ENCODE measurements around the gene PLD4.
"Not testable (repeated sequence)": the region's sequence is repeated elsewhere in the genome, so short reads cannot be mapped to it uniquely, and the experiment has no call there.

PLD4 gene

GRCh38 chr14:104882991-104883660 lies 41.6 kb upstream of the PLD4 start:
- no peak for DNase-seq (ENCODE audit: low read depth)
- in situ Hi-C loops (cut with HindIII; ENCODE audit: low sequenced_read_pairs): loop anchor here (10.0 kb wide), 1 partner anchor 172 kb away; no protein-coding TSS in a partner anchor
- TF ChIP-seq CTCF (IDR thresholded peaks at IDR 0.05; ENCODE audit: low read depth, low read length, missing control alignments): no peak
- H3K4me3 ChIP-seq (ENCODE audit: low read depth, low read length): no peak overlapping the region

GRCh38 chr14:104883681-104884361 lies 40.9 kb upstream of the PLD4 start:
- no peak for TF ChIP-seq CTCF (IDR thresholded peaks at IDR 0.05; ENCODE audit: low read depth, low read length, missing control alignments)
- no peak overlapping the region for H3K4me3 ChIP-seq (ENCODE audit: low read depth, low read length)
- DNase-seq (ENCODE audit: low read depth): no peak
- in situ Hi-C loops (cut with HindIII; ENCODE audit: low sequenced_read_pairs): loop anchor here (10.0 kb wide), 1 partner anchor 171 kb away; no protein-coding TSS in a partner anchor

DNA sequence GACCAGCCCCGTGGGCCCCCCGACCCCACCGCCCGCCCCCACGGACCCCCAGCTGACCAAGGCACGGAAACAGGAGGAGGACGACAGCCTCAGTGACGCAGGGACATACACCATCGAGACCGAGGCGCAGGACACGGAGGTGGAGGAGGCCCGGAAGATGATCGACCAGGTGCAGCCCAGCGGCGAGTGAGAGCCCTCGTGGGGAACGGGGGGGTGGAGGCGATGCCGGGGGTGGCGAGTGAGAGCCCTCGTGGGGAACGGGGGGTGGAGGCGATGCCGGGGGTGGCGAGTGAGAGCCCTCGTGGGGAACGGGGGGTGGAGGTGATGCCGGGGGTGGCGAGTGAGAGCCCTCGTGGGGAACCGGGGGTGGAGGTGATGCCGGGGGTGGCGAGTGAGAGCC lies 40.3 kb upstream of the PLD4 start:
- H3K4me3 ChIP-seq (ENCODE audit: low read depth, low read length); DNase-seq (ENCODE audit: low read depth): not testable (repeated sequence)
- in situ Hi-C loops (cut with HindIII; ENCODE audit: low sequenced_read_pairs): loop anchor here (10.0 kb wide), 1 partner anchor 170 kb away; no protein-coding TSS in a partner anchor

DNA sequence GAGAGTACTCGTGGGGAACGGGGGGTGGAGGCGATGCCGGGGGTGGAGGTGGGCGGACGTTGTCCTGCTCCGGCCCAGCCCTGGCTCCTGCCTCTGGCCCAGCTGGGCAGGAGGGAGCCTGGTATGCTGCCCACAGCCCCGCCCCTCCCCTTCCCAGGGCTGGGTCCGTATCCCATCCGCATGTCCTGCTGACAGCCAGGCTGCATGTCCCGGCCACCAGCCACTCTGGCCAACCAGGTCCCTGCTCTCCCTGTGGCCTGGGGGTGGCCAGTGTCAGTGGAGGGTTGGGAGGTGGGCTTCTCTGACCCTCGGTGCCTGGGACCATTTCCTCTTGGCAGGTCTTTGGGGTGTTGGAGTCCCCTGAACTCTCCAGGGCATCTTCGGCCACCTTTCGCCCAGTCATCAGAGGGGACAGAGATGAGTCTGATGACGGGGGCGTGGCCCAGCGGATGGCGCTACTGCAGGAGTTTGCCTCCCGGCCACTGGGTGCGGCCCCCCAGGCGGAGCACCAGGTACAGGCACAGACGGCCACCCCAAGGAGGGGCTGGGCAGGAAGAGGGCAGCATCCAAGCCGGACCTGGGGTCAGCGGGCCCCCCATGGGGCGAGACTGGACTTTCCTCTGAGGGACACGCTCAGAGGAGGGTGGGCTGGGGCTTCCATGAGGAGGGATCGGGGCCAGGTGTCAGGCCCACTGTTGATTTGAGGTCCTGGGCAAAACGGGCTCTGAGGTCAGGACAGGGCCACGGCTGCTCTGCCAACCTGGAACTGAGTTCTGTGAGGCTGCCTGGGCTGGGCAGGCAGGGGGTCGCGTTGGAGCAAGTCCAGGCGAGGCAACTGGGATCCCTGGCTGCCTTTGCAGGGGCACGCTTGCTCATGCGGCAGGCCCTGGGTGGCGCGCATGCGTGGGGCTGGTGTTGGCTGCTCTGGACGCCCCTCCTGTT lies 39.4 kb upstream of the PLD4 start:
- no peak overlapping the region for H3K4me3 ChIP-seq (ENCODE audit: low read depth, low read length)
- no peak for TF ChIP-seq CTCF (IDR thresholded peaks at IDR 0.05; ENCODE audit: low read depth, low read length, missing control alignments)
- in situ Hi-C loops (cut with HindIII; ENCODE audit: low sequenced_read_pairs): loop anchor here (10.0 kb wide), 1 partner anchor 169 kb away; no protein-coding TSS in a partner anchor
- DNase-seq (ENCODE audit: low read depth): no peak

DNA sequence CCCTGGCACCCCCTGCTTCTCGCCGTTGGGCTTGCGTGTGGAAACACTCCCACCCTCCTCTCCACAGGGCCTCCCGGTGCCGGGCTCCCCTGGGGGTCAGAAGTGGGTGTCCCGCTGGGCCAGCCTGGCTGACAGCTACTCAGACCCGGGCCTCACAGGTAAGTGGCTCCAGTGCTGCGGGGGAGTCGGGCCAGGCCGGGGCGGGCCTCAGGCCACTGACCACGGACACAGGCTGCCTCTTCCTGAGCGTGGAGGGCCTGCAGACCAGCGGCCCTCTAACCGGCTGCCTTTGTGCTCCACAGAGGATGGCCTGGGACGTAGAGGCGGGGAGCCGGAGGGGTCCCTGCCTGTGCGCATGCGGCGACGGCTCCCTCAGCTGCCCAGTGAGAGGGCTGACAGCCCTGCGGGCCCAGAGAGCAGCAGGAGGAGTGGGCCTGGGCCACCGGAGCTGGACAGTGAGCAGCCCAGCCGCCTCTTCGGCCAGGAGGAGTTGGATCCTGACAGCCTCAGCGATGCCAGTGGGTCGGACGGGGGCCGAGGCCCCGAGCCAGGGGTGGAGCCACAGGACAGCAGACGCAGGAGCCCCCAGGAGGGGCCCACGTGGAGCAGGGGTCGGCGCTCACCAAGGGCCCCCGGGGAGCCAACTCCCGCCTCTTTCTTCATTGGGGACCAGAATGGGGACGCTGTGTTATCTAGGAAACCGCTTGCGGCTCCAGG lies 38.5 kb upstream of the PLD4 start:
- DNase-seq (ENCODE audit: low read depth): no peak
- no peak for TF ChIP-seq CTCF (IDR thresholded peaks at IDR 0.05; ENCODE audit: low read depth, low read length, missing control alignments)
- in situ Hi-C loops (cut with HindIII; ENCODE audit: low sequenced_read_pairs): loop anchor here (10.0 kb wide), 1 partner anchor 169 kb away; no protein-coding TSS in a partner anchor
- H3K4me3 ChIP-seq (ENCODE audit: low read depth, low read length): no peak overlapping the region

DNA sequence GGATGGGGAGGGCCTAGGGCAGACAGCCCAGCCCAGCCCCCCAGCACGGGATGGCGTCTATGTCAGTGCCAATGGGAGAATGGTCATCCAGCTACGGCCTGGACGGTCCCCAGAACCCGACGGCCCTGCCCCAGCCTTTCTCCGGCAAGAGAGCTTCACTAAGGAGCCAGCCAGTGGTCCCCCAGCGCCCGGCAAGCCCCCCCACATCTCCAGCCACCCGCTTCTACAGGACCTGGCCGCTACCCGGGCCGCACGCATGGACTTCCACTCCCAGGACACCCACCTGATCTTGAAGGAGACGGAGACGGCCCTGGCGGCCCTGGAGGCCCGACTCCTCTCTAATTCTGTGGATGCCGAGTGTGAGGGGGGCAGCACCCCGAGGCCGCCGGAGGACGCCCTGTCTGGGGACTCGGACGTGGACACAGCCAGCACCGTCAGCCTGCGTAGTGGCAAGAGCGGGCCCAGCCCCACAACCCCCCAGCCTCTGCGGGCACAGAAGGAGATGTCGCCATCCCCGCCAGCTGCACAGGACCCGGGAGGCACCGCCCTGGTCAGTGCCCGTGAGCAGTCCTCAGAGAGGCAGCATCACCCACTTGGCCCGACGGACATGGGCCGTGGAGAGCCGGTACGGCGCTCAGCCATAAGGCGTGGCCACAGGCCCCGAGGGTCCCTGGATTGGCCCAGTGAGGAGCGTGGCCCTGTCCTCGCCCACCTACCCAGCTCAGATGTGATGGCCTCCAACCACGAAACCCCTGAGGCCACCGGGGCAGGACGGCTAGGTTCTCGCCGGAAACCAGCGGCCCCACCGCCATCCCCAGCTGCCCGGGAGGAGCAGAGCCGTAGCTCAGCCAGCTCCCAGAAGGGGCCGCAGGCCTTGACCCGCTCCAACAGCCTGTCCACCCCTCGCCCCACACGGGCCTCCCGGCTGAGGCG lies 37.7 kb upstream of the PLD4 start:
- no peak overlapping the region for H3K4me3 ChIP-seq (ENCODE audit: low read depth, low read length)
- in situ Hi-C loops (cut with HindIII; ENCODE audit: low sequenced_read_pairs): loop anchor here (10.0 kb wide), 1 partner anchor 168 kb away; no protein-coding TSS in a partner anchor
- TF ChIP-seq CTCF (IDR thresholded peaks at IDR 0.05; ENCODE audit: low read depth, low read length, missing control alignments): no peak
- no peak for DNase-seq (ENCODE audit: low read depth)

All from astrocyte of the cerebellum (primary cell).